Measurements from ENCODE around the gene OR13F1.

Gene OR13F1, protein sequence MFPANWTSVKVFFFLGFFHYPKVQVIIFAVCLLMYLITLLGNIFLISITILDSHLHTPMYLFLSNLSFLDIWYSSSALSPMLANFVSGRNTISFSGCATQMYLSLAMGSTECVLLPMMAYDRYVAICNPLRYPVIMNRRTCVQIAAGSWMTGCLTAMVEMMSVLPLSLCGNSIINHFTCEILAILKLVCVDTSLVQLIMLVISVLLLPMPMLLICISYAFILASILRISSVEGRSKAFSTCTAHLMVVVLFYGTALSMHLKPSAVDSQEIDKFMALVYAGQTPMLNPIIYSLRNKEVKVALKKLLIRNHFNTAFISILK

GRCh38 chr9:104503963-104504362 is at the start of gene OR13F1:
OR13F1 (plus strand) TSS chr9:104504263; CDS start chr9:104504263, 0 bp downstream.
- no peak within 1 kb of the TSS for H3K4me3 ChIP-seq (ENCODE audit: low read depth, low read length)
- DNase-seq (ENCODE audit: low read depth): no peak
- TF ChIP-seq CTCF (conservative IDR thresholded peaks at IDR 0.05; ENCODE audit: low read depth, low read length): no peak

DNA sequence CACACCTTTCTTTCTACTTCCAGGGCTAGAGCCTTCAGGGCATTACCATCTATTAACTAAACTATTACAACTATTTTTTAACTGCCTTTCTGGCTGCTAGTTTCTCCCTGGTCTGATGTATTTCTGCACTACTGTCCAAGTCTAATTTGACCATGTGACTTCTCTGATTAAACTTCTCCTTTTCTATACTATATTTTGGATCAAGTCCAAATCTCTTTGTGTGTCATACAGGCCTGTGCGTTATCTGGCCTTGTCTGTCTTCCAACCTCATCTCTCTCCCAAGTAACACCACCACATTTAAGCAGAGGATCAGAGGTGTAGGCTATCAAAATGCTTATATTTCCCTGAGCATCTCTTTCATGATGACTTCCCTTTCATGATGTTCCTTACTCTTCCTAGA is 47.2 kb upstream of the OR13F1 start:
- TF ChIP-seq CTCF (conservative IDR thresholded peaks at IDR 0.05; ENCODE audit: low read depth, low read length): no peak
- no peak overlapping the region for H3K4me3 ChIP-seq (ENCODE audit: low read depth, low read length)
- no peak for DNase-seq (ENCODE audit: low read depth)

GRCh38 chr9:104463864-104464263 is 40.2 kb upstream of the OR13F1 start:
- H3K4me3 ChIP-seq (ENCODE audit: low read depth, low read length): no peak overlapping the region
- TF ChIP-seq CTCF (conservative IDR thresholded peaks at IDR 0.05; ENCODE audit: low read depth, low read length): no peak
- no peak for DNase-seq (ENCODE audit: low read depth)

- no peak overlapping the region for H3K4me3 ChIP-seq (ENCODE audit: low read depth, low read length)
- TF ChIP-seq CTCF (conservative IDR thresholded peaks at IDR 0.05; ENCODE audit: low read depth, low read length): no peak
- DNase-seq (ENCODE audit: low read depth): no peak
Observed at GRCh38 chr9:104468261-104468660, 35.8 kb upstream of the OR13F1 start.

DNA sequence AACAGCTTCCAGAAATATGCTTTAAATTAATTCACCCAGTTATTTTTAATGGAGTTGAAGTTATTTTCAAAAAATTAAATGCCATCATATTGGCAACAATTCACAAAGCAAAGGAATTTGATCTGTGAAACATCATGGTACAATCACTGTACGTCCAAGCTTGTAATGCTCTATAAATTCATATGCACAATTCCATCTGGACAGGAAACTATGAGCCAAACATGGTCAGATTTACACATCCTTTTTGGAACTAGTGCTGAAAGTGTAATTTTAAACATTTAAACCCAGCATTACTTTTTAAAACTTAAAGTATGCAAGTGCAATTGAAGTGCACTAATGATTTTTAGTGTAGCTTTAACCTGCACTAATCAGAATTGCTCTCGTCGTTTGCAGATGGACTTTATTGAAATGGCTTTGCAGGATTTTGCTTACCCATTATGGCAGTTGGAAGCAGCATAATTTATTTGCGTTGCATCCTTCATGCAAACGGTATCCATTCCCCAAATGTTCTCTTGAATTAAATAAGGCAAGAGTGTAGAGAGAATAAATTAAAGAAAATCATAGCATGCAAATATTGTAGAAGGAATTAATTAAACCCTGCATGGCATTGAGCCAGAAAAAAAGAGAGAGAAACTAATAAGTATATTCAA is 21.0 kb upstream of the OR13F1 start:
- no peak for DNase-seq (ENCODE audit: low read depth)
- TF ChIP-seq CTCF (conservative IDR thresholded peaks at IDR 0.05; ENCODE audit: low read depth, low read length): no peak
- no peak overlapping the region for H3K4me3 ChIP-seq (ENCODE audit: low read depth, low read length)

DNA sequence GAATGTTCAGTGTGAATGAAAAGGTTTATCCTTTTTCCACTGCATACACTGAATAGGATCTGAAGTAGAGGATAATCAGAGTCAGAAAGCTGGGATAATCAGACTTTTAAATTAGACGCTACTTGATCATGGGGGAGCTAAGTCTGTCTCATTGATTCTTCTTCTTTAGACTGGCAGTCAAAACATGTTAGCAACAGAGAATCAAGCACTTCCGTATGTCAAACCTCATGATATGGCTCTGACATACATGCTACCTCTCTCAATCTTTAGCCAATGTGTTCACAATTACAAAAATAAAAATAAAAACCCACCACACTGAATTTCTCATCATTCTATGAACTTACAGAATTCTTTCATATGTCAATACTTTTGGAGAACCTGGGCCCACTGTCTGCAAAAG is 19.0 kb upstream of the OR13F1 start:
- DNase-seq (ENCODE audit: low read depth): no peak
- no peak for TF ChIP-seq CTCF (conservative IDR thresholded peaks at IDR 0.05; ENCODE audit: low read depth, low read length)
- H3K4me3 ChIP-seq (ENCODE audit: low read depth, low read length): no peak overlapping the region

- DNase-seq (ENCODE audit: low read depth): peak; percentile 11
- no peak overlapping the region for H3K4me3 ChIP-seq (ENCODE audit: low read depth, low read length)
- TF ChIP-seq CTCF (conservative IDR thresholded peaks at IDR 0.05; ENCODE audit: low read depth, low read length): peak; percentile 15
Observed at GRCh38 chr9:104494808-104495207, 9.3 kb upstream of the OR13F1 start.
